ENCODE measurements around the gene ADAMTS17. TPM values are rescaled to one million over a fixed set of nuclear protein-coding genes. Genes with fewer than 3 reads are reported as not detected.

ADAMTS17 gene
- polyA plus RNA-seq, 2 of the 4 experiments (the other 2 are of a cell fraction): 0.05 TPM; not detected in 1

- no peak overlapping the region for H3K4me2 ChIP-seq
- 17% methylated on average over 25 of the region's 25 CpGs for WGBS (ENCODE audit: missing lambda C conversion rate)
- H3K4me1 ChIP-seq: no peaks in the 10 kb centered on the region
- H3K9me3 ChIP-seq: peaks cover 12% of the 10 kb centered on the region; the same call in 2 of the 3 replicates
- DNase-seq (ENCODE audit: low read depth in 1 of 2, low spot score in 1 of 2) (no peak), ATAC-seq (no peak), FAIRE-seq (no peak)
- CTCF ChIA-PET: interaction anchor here (0.6 to 2.0 kb wide), 3 partner anchors 10 to 85 kb away, joined by 3 to 6 read pairs (median 3); no protein-coding TSS in a partner anchor
- POLR2A ChIA-PET: no interaction called here
- TF ChIP-seq, protein P1, sequence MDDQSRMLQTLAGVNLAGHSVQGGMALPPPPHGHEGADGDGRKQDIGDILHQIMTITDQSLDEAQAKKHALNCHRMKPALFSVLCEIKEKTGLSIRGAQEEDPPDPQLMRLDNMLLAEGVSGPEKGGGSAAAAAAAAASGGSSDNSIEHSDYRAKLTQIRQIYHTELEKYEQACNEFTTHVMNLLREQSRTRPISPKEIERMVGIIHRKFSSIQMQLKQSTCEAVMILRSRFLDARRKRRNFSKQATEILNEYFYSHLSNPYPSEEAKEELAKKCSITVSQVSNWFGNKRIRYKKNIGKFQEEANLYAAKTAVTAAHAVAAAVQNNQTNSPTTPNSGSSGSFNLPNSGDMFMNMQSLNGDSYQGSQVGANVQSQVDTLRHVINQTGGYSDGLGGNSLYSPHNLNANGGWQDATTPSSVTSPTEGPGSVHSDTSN (IDR thresholded peaks at IDR 0.05): no peak
- TF ChIP-seq RNF2 (IDR thresholded peaks at IDR 0.05; ENCODE audit: borderline replicate concordance, low read depth): no peak
- no peak overlapping the region for H3K27ac ChIP-seq
- H3K4me3 ChIP-seq: no peak overlapping the region
Observed at GRCh38 chr15:100261302-100262240, 80.2 kb downstream of the ADAMTS17 start.

- ChIA-PET POLR2A (no interaction called here), CTCF (interaction anchor here (1.4 to 2.0 kb wide), 2 partner anchors 8 to 196 kb away, joined by 3 to 6 read pairs; no protein-coding TSS in a partner anchor)
- FAIRE-seq: no peak
Observed at GRCh38 chr15:100259266-100259665, 82.5 kb downstream of the ADAMTS17 start.

DNA sequence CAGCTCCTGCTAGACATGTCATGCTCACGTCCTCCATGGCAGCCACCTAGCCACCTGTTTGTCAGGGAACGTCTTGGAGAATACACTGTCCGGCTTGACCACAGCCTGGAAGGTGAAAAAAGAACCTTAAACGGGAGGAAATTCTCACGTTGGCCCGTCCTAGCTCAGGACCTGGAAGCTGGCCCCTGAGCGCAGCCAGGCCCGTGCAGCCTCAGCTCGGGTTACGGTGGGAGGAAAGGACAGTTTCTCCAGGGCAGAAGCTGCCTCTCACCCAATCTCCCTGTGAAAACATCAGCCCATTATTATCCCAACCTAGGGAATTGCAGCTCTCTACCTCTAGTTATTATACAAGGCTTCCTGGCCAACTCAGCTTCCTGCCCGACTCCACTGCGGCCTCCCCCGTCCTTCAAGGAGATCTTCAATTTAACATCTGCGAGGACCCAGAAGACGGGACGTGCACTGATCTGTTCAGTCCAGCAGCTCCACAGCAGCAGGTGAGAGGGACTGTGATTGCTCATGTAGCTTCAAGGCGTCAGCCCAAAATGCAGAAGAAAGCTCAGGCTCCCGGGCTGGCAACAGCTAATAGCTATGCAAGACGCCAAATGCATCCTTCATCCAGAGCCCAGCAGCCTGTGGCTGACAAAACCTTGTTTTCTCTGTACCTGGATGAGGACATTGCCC, 84.7 kb downstream of the ADAMTS17 start:
- 42% methylated on average over 19 of the region's 19 CpGs for WGBS (ENCODE audit: missing lambda C conversion rate)
- no peak for FAIRE-seq
- CTCF ChIA-PET: interaction anchor here (1.1 kb wide), 1 partner anchor 82 kb away, joined by 3 read pairs; no protein-coding TSS in a partner anchor
- no peaks in the 10 kb centered on the region for H3K4me1 ChIP-seq
- H3K9me3 ChIP-seq: peaks cover 12% of the 10 kb centered on the region; the same call in 2 of the 3 replicates
- no peak overlapping the region for H3K4me3 ChIP-seq
- no peak overlapping the region for H3K27ac ChIP-seq
- POLR2A ChIA-PET: no interaction called here
- no peak for ATAC-seq
- no peak overlapping the region for H3K4me2 ChIP-seq
- no peak for DNase-seq (ENCODE audit: low read depth in 1 of 2, low spot score in 1 of 2)
- no peak for TF ChIP-seq NR3C1 (IDR thresholded peaks at IDR 0.05)
- no peak for TF ChIP-seq JUN (IDR thresholded peaks at IDR 0.05)
- TF ChIP-seq, protein P2, sequence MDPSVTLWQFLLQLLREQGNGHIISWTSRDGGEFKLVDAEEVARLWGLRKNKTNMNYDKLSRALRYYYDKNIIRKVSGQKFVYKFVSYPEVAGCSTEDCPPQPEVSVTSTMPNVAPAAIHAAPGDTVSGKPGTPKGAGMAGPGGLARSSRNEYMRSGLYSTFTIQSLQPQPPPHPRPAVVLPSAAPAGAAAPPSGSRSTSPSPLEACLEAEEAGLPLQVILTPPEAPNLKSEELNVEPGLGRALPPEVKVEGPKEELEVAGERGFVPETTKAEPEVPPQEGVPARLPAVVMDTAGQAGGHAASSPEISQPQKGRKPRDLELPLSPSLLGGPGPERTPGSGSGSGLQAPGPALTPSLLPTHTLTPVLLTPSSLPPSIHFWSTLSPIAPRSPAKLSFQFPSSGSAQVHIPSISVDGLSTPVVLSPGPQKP (IDR thresholded peaks at IDR 0.05; ENCODE audit: low read depth, low read length): no peak
- no peak for TF ChIP-seq USF2 (IDR thresholded peaks at IDR 0.05)
- no peak for TF ChIP-seq MYC (IDR thresholded peaks at IDR 0.05; ENCODE audit: borderline replicate concordance, low read length)
- TF ChIP-seq, protein P1 (IDR thresholded peaks at IDR 0.05): no peak
- no peak for TF ChIP-seq MAZ (IDR thresholded peaks at IDR 0.05; ENCODE audit: borderline replicate concordance, low read depth, low read length)
- no peak for TF ChIP-seq SMC3 (IDR thresholded peaks at IDR 0.05)
- no peak for TF ChIP-seq ZNF302 (CRISPR knock-in tag; IDR thresholded peaks at IDR 0.05)
- TF ChIP-seq GATA3 (IDR thresholded peaks at IDR 0.05; ENCODE audit: borderline replicate concordance): no peak
- no peak for TF ChIP-seq FOSB (CRISPR knock-in tag; IDR thresholded peaks at IDR 0.05)
- no peak for TF ChIP-seq MAFK (IDR thresholded peaks at IDR 0.05; ENCODE audit: partially characterized antibody)
- TF ChIP-seq PHF8 (IDR thresholded peaks at IDR 0.05; ENCODE audit: borderline replicate concordance, low read depth): no peak
- TF ChIP-seq CHD4 (IDR thresholded peaks at IDR 0.05; ENCODE audit: borderline replicate concordance): no peak
- no peak for TF ChIP-seq EP300 (IDR thresholded peaks at IDR 0.05)
- no peak for TF ChIP-seq ESRRA (IDR thresholded peaks at IDR 0.05; ENCODE audit: borderline replicate concordance, low read length)

More at GRCh38 chr15:100259266-100259665, 82.5 kb downstream of the ADAMTS17 start:
- TF ChIP-seq BHLHE40 (IDR thresholded peaks at IDR 0.05; ENCODE audit: low read depth, low read length) (no peak), ZNF302 (CRISPR knock-in tag; IDR thresholded peaks at IDR 0.05) (no peak), EP300 (IDR thresholded peaks at IDR 0.05) (no peak), RARB (CRISPR knock-in tag; IDR thresholded peaks at IDR 0.05) (no peak)
- TF ChIP-seq, protein P3, sequence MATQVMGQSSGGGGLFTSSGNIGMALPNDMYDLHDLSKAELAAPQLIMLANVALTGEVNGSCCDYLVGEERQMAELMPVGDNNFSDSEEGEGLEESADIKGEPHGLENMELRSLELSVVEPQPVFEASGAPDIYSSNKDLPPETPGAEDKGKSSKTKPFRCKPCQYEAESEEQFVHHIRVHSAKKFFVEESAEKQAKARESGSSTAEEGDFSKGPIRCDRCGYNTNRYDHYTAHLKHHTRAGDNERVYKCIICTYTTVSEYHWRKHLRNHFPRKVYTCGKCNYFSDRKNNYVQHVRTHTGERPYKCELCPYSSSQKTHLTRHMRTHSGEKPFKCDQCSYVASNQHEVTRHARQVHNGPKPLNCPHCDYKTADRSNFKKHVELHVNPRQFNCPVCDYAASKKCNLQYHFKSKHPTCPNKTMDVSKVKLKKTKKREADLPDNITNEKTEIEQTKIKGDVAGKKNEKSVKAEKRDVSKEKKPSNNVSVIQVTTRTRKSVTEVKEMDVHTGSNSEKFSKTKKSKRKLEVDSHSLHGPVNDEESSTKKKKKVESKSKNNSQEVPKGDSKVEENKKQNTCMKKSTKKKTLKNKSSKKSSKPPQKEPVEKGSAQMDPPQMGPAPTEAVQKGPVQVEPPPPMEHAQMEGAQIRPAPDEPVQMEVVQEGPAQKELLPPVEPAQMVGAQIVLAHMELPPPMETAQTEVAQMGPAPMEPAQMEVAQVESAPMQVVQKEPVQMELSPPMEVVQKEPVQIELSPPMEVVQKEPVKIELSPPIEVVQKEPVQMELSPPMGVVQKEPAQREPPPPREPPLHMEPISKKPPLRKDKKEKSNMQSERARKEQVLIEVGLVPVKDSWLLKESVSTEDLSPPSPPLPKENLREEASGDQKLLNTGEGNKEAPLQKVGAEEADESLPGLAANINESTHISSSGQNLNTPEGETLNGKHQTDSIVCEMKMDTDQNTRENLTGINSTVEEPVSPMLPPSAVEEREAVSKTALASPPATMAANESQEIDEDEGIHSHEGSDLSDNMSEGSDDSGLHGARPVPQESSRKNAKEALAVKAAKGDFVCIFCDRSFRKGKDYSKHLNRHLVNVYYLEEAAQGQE (IDR thresholded peaks at IDR 0.05): no peak
- WGBS (ENCODE audit: missing lambda C conversion rate): 2% methylated on average over 6 of the region's 7 CpGs
- no peaks in the 10 kb centered on the region for H3K4me1 ChIP-seq
- ATAC-seq (no peak), DNase-seq (ENCODE audit: low read depth in 1 of 2, low spot score in 1 of 2) (no peak)
- H3K9me3 ChIP-seq: peaks cover 12% of the 10 kb centered on the region; the same call in 2 of the 3 replicates
- no peak overlapping the region for H3K4me3 ChIP-seq
- H3K4me2 ChIP-seq: no peak overlapping the region
- H3K27ac ChIP-seq: no peak overlapping the region

All from A549 (cell line).